Placental pericyte (primary cell): ENCODE measurements around the gene SRGN. TPM values are rescaled to one million over a fixed set of nuclear protein-coding genes. Genes with fewer than 3 reads are reported as not detected.

Experiments
- small RNA-seq: library from RNA; depleted of rRNA; stranded (forward); fragments of <200 nt; gene quantifications from one replicate; pipeline ENCODE3, GENCODE V24; 2012; ENCODE audit warnings: low replicate concordance
- total RNA-seq: library from RNA; depleted of rRNA; stranded (reverse); fragments of >200 nt; gene quantifications from 2 replicates; pipeline ENCODE4 v1.2.3, GENCODE V29; 2012

Gene SRGN
- total RNA-seq = 8.3 and 29.1 TPM in 2 replicates

GRCh38 chr10:69087590-69088470 is at the start of gene SRGN:
SRGN (plus strand) TSS chr10:69088103; CDS start chr10:69088158, 55 bp downstream.

DNA sequence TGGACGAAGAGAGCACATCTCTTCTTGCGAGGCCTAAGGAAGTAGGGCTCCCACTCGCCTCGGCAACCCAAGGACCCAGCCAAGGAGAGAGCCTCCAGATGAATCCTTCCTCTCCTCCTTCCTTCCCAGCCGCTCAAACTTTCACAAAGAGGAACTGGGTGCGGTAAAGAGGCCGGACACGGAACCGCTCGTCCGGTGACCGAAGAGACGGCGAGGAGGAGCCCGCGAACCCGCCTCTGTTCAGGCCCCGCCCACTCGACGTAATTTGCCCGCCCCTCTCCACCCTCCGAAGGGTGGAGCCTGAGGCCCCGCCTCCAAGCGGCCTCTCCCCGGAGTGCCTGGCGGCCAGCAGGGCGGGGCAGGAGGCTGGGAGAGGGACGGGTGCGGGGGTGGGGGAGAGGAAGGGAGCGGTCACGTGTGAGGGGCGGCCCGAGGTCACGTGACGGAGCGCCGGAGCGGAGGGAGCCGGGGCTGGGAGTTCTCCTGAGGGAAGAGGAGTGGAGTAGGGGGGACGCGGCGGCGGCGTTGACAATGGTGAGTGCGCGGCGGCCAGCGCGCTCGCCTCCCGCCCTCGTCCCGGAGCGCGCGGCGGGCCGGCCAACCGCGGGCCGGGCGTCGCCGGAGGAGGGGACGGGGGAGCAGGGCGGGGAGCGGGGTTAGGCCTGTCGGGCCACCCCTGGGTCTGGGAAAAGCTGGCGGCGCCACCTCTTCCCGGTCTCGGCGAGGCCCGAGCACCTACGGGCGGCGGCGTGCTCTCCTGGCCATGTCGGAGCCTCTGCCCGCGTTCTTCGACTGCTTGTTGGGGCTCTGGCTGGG is 36.1 kb downstream of the SRGN start, which contains the start of gene VPS26A:
Gene VPS26A (plus strand): TSS at position 432 of the 816 bp plus-strand sequence. CDS start 100 bp downstream, at position 532.

Small RNAs within 50 kb of the gene (small RNA-seq; reads per million reads assigned to genes)
- not detected for gene RF00017

Other genes starting within 250 kb of the SRGN start
- gene DDX50, start 186.8 kb upstream of the SRGN start, total RNA-seq = 37.2 and 37.9 TPM in 2 replicates
- gene DDX21, start 131.9 kb upstream of the SRGN start, total RNA-seq = 75.5 and 118 TPM in 2 replicates
- gene KIFBP, start 99.3 kb upstream of the SRGN start, total RNA-seq = 34.6 and 68.1 TPM in 2 replicates
- gene VPS26A, start 36.1 kb downstream of the SRGN start, total RNA-seq = 22.9 and 53.8 TPM in 2 replicates
- gene SUPV3L1, start 92.1 kb downstream of the SRGN start, total RNA-seq = 27.6 and 63.2 TPM in 2 replicates
- gene HKDC1, start 132.2 kb downstream of the SRGN start, total RNA-seq = 0.14 and 2.6 TPM in 2 replicates
- 164 and 211 TPM in 2 replicates for gene HK1, start 190.4 kb downstream of the SRGN start, total RNA-seq